HUDEP-2 (cell line): ENCODE results near the gene FANCC.

Experiments used
- DNase-seq, 76 experiments: peaks; one replicate each; lab custom pipeline; 2025; ENCODE audit not compliant: unreplicated experiment in 76 of 76; lab: John Stamatoyannopoulos, UW

FANCC gene

GRCh38 chr9:95105519-95106287 lies 211.8 kb downstream of the FANCC start:
- no peak for DNase-seq

DNA sequence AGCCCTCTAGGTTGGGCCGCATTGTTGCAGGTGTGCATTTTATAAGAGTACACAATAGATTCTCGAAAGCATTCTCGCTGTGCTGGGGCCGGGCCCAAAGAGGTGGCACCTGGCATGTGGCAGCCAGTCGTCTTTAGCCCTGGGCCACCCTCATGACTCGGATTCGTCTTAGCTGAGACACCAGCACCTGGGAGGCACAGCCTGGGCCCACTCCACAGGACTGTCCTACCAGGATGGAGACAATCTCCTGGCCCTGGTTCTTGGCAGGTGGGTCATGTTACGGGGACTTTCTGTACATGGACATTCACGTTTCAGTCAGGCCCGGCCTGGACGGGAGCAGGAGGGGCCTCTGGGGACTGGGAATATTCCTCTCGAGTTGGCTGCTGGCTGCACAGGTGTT lies 212.5 kb downstream of the FANCC start:
- no peak for DNase-seq

DNA sequence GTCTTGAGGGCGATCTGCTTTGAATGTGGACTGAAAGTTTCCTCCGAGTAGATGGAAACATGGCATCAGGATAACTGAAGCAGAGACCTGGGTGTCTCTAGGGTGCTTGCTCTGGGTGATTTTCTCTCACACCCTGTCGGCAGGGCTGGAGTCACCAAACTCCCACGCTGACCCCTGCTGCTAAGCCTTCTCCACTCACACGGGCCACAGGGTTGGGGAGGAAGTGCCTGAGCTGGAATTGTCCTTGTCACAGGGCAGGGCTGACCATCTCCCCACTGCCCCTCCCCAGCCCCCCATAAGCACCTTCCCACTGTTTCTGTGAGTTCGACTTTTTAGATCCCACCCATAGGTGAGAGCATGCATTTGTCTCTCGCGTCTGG lies 212.9 kb downstream of the FANCC start:
- DNase-seq: no peak

- no peak for DNase-seq
These were observed 213.5 kb downstream of the FANCC start for GRCh38 chr9:95103871-95104580.

GRCh38 chr9:95103281-95103771 lies 214.2 kb downstream of the FANCC start:
- DNase-seq: no peak

GRCh38 chr9:95102572-95102971 lies 214.9 kb downstream of the FANCC start:
- DNase-seq: no peak

DNA sequence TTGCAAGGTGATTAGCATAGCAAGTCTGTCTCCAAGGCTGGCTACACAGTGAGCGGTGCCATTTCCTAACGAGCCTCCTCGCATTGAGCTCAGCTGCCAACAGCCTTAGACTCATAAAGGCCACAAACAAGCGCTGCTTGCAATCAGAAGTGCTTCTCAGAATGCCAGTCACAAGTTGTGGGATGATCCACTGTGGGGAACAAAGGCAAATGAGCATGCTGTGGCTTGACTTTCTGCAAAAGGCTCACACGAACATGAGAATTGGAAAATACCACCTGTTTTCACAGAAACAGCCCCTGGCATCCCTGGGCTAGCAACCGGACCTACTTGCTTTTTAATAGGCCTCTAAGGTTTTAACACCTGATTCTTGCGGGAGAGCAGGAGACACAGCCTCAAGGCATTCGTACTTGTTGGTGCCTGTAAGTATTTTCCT lies 215.5 kb downstream of the FANCC start:
- no peak for DNase-seq

- DNase-seq: no peak
These were observed 216.2 kb downstream of the FANCC start for GRCh38 chr9:95101326-95101725.

- no peak for DNase-seq
These were observed 217.4 kb downstream of the FANCC start for GRCh38 chr9:95100071-95100627.

GRCh38 chr9:95099321-95100070 lies 218.0 kb downstream of the FANCC start:
- DNase-seq: no peak

DNA sequence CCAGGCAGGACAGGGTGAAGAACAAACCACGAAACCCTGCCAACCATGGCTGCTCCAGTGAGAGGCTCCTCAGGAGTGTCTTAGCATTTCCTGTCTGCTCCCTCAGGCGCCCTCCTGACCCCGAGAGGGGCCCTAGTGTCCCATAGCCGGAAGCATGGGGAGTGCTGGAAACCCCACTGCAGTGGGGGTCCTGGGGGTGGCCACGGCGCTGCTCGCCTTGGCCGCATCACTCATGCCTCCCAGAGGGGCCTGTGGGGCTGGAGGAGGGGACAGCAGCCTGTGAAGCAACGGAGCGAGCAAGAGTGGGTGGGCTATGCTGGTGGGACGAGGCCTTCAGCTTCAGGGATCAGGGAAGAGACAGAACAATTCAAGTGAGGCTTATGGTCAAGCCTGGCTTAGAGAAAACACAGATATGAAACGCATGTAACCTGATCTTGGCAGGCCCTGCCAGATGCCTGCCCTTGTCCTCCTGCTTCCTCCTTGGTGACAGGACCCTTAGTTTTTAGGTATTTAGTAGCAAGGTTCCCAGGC lies 219.1 kb downstream of the FANCC start:
- no peak for DNase-seq

- DNase-seq: no peak
These were observed 220.2 kb downstream of the FANCC start for GRCh38 chr9:95097279-95097678.

DNA sequence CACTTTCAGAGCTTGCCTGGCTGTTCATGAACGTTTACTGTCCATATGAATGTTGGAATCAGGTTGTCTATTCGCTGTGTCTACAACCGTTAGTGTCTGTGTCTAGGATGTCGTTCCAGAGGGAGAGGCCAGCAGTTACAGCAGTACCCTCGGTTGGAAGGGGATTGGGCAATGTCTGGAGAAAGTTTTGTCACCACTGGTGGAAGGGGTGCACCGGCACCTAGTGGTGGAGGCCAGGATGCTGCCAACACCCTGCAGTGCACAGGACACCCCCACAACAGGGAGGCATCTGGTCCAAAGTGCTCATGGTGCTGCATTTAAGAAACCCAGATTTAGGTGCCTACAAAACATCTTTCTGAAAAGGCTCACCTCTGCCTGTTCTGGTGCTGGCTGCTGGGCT lies 220.7 kb downstream of the FANCC start:
- no peak for DNase-seq

GRCh38 chr9:95096381-95096780 lies 221.1 kb downstream of the FANCC start:
- DNase-seq: no peak

- DNase-seq: no peak
These were observed 221.7 kb downstream of the FANCC start for GRCh38 chr9:95095641-95096355.

DNA sequence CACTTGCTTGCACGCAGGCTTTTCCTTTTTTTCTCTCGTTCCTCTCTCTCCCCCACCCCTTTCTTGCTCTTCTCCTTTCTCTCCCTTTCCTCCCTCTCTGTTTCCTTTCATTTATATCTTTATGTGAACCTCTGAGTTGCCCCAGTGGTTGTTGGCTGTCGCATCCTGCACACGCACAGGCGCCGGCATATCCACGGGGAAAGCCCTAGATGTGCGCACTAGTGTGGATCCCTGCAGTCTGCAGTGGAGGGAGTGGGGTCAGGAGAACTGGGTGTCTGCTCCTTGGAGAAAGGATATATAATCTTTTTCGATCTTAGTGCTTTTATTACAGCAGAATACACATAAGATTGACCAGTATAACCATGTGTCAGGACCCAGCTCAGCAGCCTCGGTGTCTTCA lies 223.5 kb downstream of the FANCC start:
- DNase-seq: no peak

DNA sequence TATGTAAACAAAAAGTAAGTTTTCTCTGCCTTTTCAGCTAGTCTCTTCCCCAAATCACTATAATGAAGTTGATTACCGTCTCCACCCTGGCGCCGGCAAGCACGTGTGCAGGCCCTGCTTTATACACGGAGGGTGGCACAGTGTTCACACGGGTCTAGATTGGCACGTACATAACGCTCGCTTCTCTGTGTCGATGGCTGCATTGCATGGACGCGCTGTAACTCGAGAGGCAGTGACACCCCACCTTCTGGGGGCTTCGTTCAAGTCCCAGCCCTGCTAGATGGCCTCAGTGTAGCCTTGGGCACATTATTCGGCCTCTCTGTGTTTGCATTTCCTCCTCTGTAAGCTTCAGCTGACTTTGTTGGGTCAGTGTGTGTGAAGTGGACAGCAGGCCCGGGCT lies 223.9 kb downstream of the FANCC start:
- DNase-seq: no peak

DNA sequence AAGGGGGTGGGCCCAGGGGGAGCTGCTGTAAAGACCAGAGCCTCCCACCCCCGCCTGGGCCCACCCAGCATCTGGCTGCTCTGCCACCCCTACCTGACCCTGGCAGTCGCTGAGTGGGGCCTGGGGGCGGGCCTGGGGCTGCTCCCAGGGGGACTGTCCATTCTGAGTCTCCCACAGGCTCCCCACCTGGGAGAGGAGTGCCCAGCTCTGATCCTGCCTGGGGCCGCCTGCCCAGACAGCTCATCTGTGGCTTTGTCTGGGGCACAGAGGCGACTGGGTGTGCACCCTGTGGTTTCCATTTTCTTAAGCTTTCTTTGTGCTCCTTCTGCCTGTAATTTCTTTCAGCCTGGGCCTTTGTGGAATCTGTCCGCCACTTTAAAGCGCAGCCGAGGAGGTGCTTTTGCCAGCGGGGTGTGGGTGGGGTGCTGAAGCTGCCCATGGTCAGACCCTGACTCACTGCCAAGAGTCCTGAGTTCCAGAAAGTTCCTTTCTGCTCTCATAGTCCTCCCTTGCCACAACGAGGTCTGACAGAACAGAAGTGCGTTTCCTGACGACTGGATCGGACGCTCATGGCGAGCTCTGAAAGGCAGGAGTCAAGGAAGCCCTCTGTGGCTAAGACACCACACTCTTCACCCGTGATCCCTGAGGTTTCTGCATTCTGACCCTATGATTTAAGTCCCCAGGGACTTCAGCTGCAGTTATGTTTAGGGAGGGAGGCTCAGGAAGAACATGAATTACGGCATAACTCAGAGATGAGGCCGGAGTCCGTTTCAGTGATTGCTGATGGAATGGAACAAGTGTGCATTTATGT lies 225.0 kb downstream of the FANCC start:
- peak in 1 of 76 experiments; percentile 8 for DNase-seq

GRCh38 chr9:95091601-95092261 lies 225.8 kb downstream of the FANCC start:
- no peak for DNase-seq
